IMR-90 (cell line): ENCODE measurements around the gene VTCN1. TPM values are rescaled to one million over a fixed set of nuclear protein-coding genes. Genes with fewer than 3 reads are reported as not detected.

Experiments
- ATAC-seq: fragments of 200-7000 bp; cut with Tn5 transposase; 2 replicates; pipeline ENCODE4 v1.9.1; 2020; ENCODE audit warnings: low read depth, mild to moderate bottlenecking, moderate library complexity
- BruUV-seq: library from RNA; stranded (reverse); fragments of 400-500 nt; replicated peaks from 2 replicates; lab custom pipeline; 2021; lab: Mats Ljungman, UMichigan
- CTCF ChIA-PET: fragments of 300-600 bp; formaldehyde crosslinking; extraction: SDS; loops from one replicate; lab custom pipeline; 2021; ENCODE audit warnings: antibody characterized with exemption; lab: Yijun Ruan, JAX
- POLR2A ChIA-PET: fragments of 300-600 bp; sonication (Branson Sonifier 250); formaldehyde crosslinking; loops from one replicate; lab custom pipeline; 2022; ENCODE audit warnings: antibody characterized with exemption; ENCODE audit not compliant: unreplicated experiment; lab: Charles Lee
- DNase-seq: peaks from one replicate; pipeline ENCODE4 v3.0.0; 2013
- H2AFZ ChIP-seq: replicated peaks from 2 replicates; pipeline ENCODE3; 2013; ENCODE audit warnings: low read length, mild to moderate bottlenecking; ENCODE audit not compliant: poor library complexity
- H2AK5ac ChIP-seq: 2 replicates; pipeline ENCODE4 v1.6.1; 2013; ENCODE audit warnings: low read depth, low read length, inconsistent platforms
- H2AK9ac ChIP-seq: replicated peaks from 2 replicates; pipeline ENCODE3; 2013; ENCODE audit warnings: mild to moderate bottlenecking, low read depth, low read length, moderate library complexity; ENCODE audit not compliant: poor library complexity
- H2BK120ac ChIP-seq: 2 replicates; pipeline ENCODE4 v1.6.1; 2013; ENCODE audit warnings: low read depth, low read length, inconsistent platforms
- H2BK15ac ChIP-seq: 3 replicates; pipeline ENCODE4 v1.6.1; 2013; ENCODE audit warnings: low read depth, low read length, inconsistent platforms
- H2BK20ac ChIP-seq: 2 replicates; pipeline ENCODE4 v1.6.1; 2013; ENCODE audit warnings: low read depth, mild to moderate bottlenecking, inconsistent platforms, low read length, moderate library complexity
- H2BK5ac ChIP-seq: 2 replicates; pipeline ENCODE4 v1.6.1; 2013; ENCODE audit warnings: mild to moderate bottlenecking, low read depth, low read length, inconsistent platforms; ENCODE audit not compliant: poor library complexity, severe bottlenecking
- H3K14ac ChIP-seq: replicated peaks from 2 replicates; pipeline ENCODE4 v1.6.1; 2013; ENCODE audit warnings: low read depth, low read length, inconsistent platforms
- H3K18ac ChIP-seq: 2 replicates; pipeline ENCODE4 v1.6.1; 2013; ENCODE audit warnings: low read depth, low read length, control low read depth
- H3K23ac ChIP-seq: 2 replicates; pipeline ENCODE4 v1.6.1; 2013; ENCODE audit warnings: low read depth, low read length, inconsistent platforms
- H3K27ac ChIP-seq: 2 replicates; pipeline ENCODE4 v1.5.1; 2013; ENCODE audit warnings: mild to moderate bottlenecking, control low read depth, low read length; ENCODE audit not compliant: insufficient read depth
- H3K27me3 ChIP-seq: 2 replicates; pipeline ENCODE4 v1.6.1; 2013; ENCODE audit warnings: low read length; ENCODE audit not compliant: control insufficient read depth, insufficient read depth
- H3K36me3 ChIP-seq: 2 replicates; pipeline ENCODE4 v1.6.1; 2013; ENCODE audit warnings: low read length, mixed read lengths; ENCODE audit not compliant: control insufficient read depth, insufficient read depth
- H3K4ac ChIP-seq: 2 replicates; pipeline ENCODE4 v1.6.1; 2013; ENCODE audit warnings: low read depth, low read length, inconsistent platforms
- H3K4me1 ChIP-seq: 2 replicates; pipeline ENCODE4 v1.6.1; 2013; ENCODE audit warnings: low read length, mixed read lengths; ENCODE audit not compliant: control insufficient read depth, insufficient read depth
- H3K4me2 ChIP-seq: 2 replicates; pipeline ENCODE4 v1.6.1; 2013; ENCODE audit warnings: low read depth, mild to moderate bottlenecking, control low read depth, low read length, moderate library complexity
- H3K4me3 ChIP-seq: 2 replicates; pipeline ENCODE4 v1.5.1; 2013; ENCODE audit warnings: low read depth, mild to moderate bottlenecking, control low read depth, low read length, moderate library complexity; ENCODE audit not compliant: insufficient read depth
- H3K56ac ChIP-seq: 2 replicates; pipeline ENCODE4 v1.6.1; 2013; ENCODE audit warnings: low read length, inconsistent platforms; ENCODE audit not compliant: insufficient read depth; ENCODE audit errors: extremely low read depth
- H3K79me1 ChIP-seq, 2 experiments: 2 replicates each; pipeline ENCODE4 v1.6.1; 2013; ENCODE audit warnings: low read length in 2 of 2, inconsistent platforms in 1 of 2, low read depth in 1 of 2
- H3K9ac ChIP-seq: 2 replicates; pipeline ENCODE4 v1.6.1; 2013; ENCODE audit warnings: low read depth, low read length, control low read depth
- H3K9me1 ChIP-seq: 2 replicates; pipeline ENCODE4 v1.6.1; 2013; ENCODE audit warnings: low read length, inconsistent platforms; ENCODE audit not compliant: insufficient read depth
- H3K9me3 ChIP-seq: 2 replicates; pipeline ENCODE4 v1.6.1; 2013; ENCODE audit warnings: low read length; ENCODE audit not compliant: control insufficient read depth, insufficient read depth
- H4K20me1 ChIP-seq: 2 replicates; pipeline ENCODE4 v1.6.1; 2013; ENCODE audit warnings: low read length, inconsistent platforms; ENCODE audit not compliant: insufficient read depth
- H4K5ac ChIP-seq: 2 replicates; pipeline ENCODE4 v1.6.1; 2013; ENCODE audit warnings: mild to moderate bottlenecking, low read depth, low read length, control low read depth
- H4K8ac ChIP-seq, 2 experiments: 2 replicates each; pipeline ENCODE4 v1.6.1; 2013; ENCODE audit warnings: low read depth in 2 of 2, low read length in 2 of 2, control low read depth in 1 of 2, inconsistent platforms in 1 of 2
- H4K91ac ChIP-seq: 2 replicates; pipeline ENCODE4 v1.6.1; 2013; ENCODE audit warnings: low read depth, low read length, inconsistent platforms; ENCODE audit not compliant: insufficient read depth
- BHLHE40 ChIP-seq: fragments of 150-350 bp; IDR thresholded peaks from 2 replicates; pipeline ENCODE4 v1.6.1; 2016; ENCODE audit warnings: mild to moderate bottlenecking, low read depth, low read length
- CEBPB ChIP-seq: IDR thresholded peaks from 2 replicates; pipeline ENCODE4 v1.6.1; 2012; ENCODE audit warnings: low read depth, low read length, improper control_type of control experiment
- CHD1 ChIP-seq: IDR thresholded peaks from 2 replicates; pipeline ENCODE4 v1.6.1; 2012; ENCODE audit warnings: low read depth, low read length, improper control_type of control experiment
- FOS ChIP-seq: fragments of 150-350 bp; IDR thresholded peaks from 2 replicates; pipeline ENCODE4 v1.6.1; 2016; ENCODE audit warnings: low read depth, low read length
- MAFK ChIP-seq: IDR thresholded peaks from 2 replicates; pipeline ENCODE4 v1.6.1; 2012; ENCODE audit warnings: low read depth, low read length, improper control_type of control experiment
- MAZ ChIP-seq: IDR thresholded peaks from 2 replicates; pipeline ENCODE4 v1.6.1; 2012; ENCODE audit warnings: low read depth, mild to moderate bottlenecking, low read length, improper control_type of control experiment, moderate library complexity, borderline replicate concordance
- MXI1 ChIP-seq: IDR thresholded peaks from 2 replicates; pipeline ENCODE4 v1.6.1; 2012; ENCODE audit warnings: low read depth, mild to moderate bottlenecking, low read length, moderate library complexity, borderline replicate concordance
- NFE2L2 ChIP-seq: fragments of 150-350 bp; IDR thresholded peaks from 2 replicates; pipeline ENCODE4 v1.6.1; 2016; ENCODE audit warnings: low read depth, mild to moderate bottlenecking, low read length
- RAD21 ChIP-seq: IDR thresholded peaks from 2 replicates; pipeline ENCODE4 v1.6.1; 2012; ENCODE audit warnings: low read length, improper control_type of control experiment
- RCOR1 ChIP-seq: IDR thresholded peaks from 2 replicates; pipeline ENCODE4 v1.6.1; 2012; ENCODE audit warnings: mild to moderate bottlenecking, low read length, improper control_type of control experiment; ENCODE audit not compliant: insufficient replicate concordance
- RFX5 ChIP-seq: IDR thresholded peaks from 2 replicates; pipeline ENCODE4 v1.8.0; 2012; ENCODE audit warnings: low read depth, mild to moderate bottlenecking, low read length, moderate library complexity
- USF2 ChIP-seq: fragments of 150-350 bp; IDR thresholded peaks from 2 replicates; pipeline ENCODE4 v1.6.1; 2017; ENCODE audit warnings: mild to moderate bottlenecking, antibody characterized with exemption, low read length, low read depth
- WGBS, 2 experiments: methylation state at CpG; one replicate each; pipeline versions ENCODE4 v1.1.5 to v1.1.7; 2013; ENCODE audit warnings: missing lambda C conversion rate in 2 of 2; ENCODE audit not compliant: insufficient read length in 1 of 2; ENCODE audit errors: extremely low coverage in 2 of 2; 5-methylcytosine and 5-hydroxymethylcytosine counted together
- dilution Hi-C: fragments of 300-500 bp; cut with HindIII; formaldehyde crosslinking; loops from one replicate; pipeline ENCODE4 v1.14.3; 2018; ENCODE audit warnings: low sequenced_read_pairs; ENCODE audit not compliant: unreplicated experiment
- in situ Hi-C: fragments of 300-500 bp; cut with MboI; formaldehyde crosslinking; loops from 3 replicates; pipeline ENCODE4 v1.14.3; 2019; ENCODE audit warnings: low sequenced_read_pairs, inconsistent platforms, mixed read lengths
- intact Hi-C: fragments of 100-400 bp; cut with micrococcal nuclease; formaldehyde crosslinking; loops from 2 replicates; pipeline ENCODE4 v1.10.0; 2022
- polyA plus RNA-seq, 3 experiments: library from polyadenylated mRNA; depleted of rRNA; stranded (reverse); fragments of >200 nt; gene quantifications; 2 replicates each; pipeline ENCODE4 v1.2.3, GENCODE V29; 2012; ENCODE audit warnings: low replicate concordance in 1 of 3
- total RNA-seq: library from RNA; depleted of rRNA; stranded (reverse); fragments of >200 nt; gene quantifications from 2 replicates; pipeline ENCODE4 v1.2.3, GENCODE V29; 2012
- TF ChIP-seq, protein P1 (sequence below): conservative IDR thresholded peaks from 2 replicates; pipeline ENCODE4 v1.5.1; 2012; ENCODE audit warnings: mild to moderate bottlenecking, low read depth, low read length, improper control_type of control experiment
- TF ChIP-seq, protein P2 (sequence below): fragments of 150-350 bp; IDR thresholded peaks from 2 replicates; pipeline ENCODE4 v1.6.1; 2016; ENCODE audit warnings: low read depth, mild to moderate bottlenecking, low read length, moderate library complexity, borderline replicate concordance

VTCN1 gene
- total and polyA plus RNA-seq, 2 of the 4 experiments (the other 2 are of a cell fraction) = not detected

DNA sequence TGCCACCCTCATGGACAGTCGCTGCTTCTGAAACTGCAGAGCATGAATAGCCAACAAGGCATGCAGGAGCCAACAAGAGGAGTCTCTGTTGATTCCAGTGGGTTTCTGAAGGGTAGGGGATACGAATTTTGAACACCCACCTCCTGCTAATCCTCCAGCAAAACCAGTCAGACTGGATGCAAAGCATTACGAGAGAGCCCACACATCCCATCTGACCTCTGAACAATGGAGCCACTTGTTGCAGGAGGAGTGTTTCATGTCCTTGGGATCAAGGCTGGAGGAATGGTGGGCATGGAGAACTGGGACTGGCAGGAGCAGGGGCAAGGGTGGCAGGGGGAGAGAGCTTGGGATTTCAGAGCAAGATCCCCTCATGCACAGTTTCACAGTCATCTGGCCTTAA lies 1.6 kb downstream of the VTCN1 start:
- Histone ChIP-seq H3K36me3 (no peaks in the 10 kb centered on the region), H3K9me3 (no peaks in the 10 kb centered on the region), H3K9ac (no peak overlapping the region), H2BK5ac (no peak overlapping the region), H4K8ac (no peak overlapping the region), H2AFZ (no peak overlapping the region), H2BK15ac (no peak overlapping the region), H3K23ac (no peak overlapping the region), H4K5ac (no peak overlapping the region), H3K4me2 (no peak overlapping the region), H3K27ac (no peak overlapping the region), H4K91ac (no peak overlapping the region), H3K4me3 (no peak overlapping the region), H3K4ac (no peak overlapping the region), H3K9me1 (no peaks in the 10 kb centered on the region), H2BK20ac (no peak overlapping the region), H3K18ac (no peak overlapping the region), H3K56ac (no peak overlapping the region), H2AK9ac (no peak overlapping the region), H2BK120ac (no peak overlapping the region), H3K14ac (no peak overlapping the region), H2AK5ac (no peak overlapping the region), H4K20me1 (no peaks in the 10 kb centered on the region), H3K4me1 (no peaks in the 10 kb centered on the region), H3K27me3 (peaks cover 30% of the 10 kb centered on the region), H3K79me1 (no peaks in the 10 kb centered on the region)
- WGBS, 2 experiments = no CpG with 5 or more reads among the region's 3 CpGs
- in situ Hi-C loops = loop anchor here (5.0 kb wide), 1 partner anchor 52 kb away; no protein-coding TSS in a partner anchor
- dilution Hi-C loops = no loop called here
- TF ChIP-seq USF2 = no peak
- no peak for TF ChIP-seq MXI1
- no peak for TF ChIP-seq MAZ
- TF ChIP-seq RCOR1 = no peak
- TF ChIP-seq CEBPB = no peak
- no peak for TF ChIP-seq BHLHE40
- no peak for TF ChIP-seq CHD1
- no peak for TF ChIP-seq NFE2L2
- no peak for TF ChIP-seq MAFK
- no peak for TF ChIP-seq RFX5
- no peak for TF ChIP-seq FOS
- TF ChIP-seq, protein P1, sequence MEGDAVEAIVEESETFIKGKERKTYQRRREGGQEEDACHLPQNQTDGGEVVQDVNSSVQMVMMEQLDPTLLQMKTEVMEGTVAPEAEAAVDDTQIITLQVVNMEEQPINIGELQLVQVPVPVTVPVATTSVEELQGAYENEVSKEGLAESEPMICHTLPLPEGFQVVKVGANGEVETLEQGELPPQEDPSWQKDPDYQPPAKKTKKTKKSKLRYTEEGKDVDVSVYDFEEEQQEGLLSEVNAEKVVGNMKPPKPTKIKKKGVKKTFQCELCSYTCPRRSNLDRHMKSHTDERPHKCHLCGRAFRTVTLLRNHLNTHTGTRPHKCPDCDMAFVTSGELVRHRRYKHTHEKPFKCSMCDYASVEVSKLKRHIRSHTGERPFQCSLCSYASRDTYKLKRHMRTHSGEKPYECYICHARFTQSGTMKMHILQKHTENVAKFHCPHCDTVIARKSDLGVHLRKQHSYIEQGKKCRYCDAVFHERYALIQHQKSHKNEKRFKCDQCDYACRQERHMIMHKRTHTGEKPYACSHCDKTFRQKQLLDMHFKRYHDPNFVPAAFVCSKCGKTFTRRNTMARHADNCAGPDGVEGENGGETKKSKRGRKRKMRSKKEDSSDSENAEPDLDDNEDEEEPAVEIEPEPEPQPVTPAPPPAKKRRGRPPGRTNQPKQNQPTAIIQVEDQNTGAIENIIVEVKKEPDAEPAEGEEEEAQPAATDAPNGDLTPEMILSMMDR = no peak
- no peak for TF ChIP-seq RAD21
- TF ChIP-seq, protein P2, sequence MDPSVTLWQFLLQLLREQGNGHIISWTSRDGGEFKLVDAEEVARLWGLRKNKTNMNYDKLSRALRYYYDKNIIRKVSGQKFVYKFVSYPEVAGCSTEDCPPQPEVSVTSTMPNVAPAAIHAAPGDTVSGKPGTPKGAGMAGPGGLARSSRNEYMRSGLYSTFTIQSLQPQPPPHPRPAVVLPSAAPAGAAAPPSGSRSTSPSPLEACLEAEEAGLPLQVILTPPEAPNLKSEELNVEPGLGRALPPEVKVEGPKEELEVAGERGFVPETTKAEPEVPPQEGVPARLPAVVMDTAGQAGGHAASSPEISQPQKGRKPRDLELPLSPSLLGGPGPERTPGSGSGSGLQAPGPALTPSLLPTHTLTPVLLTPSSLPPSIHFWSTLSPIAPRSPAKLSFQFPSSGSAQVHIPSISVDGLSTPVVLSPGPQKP = no peak
- DNase-seq (no peak), ATAC-seq (no peak)
- POLR2A ChIA-PET = no interaction called here
- intact Hi-C loops = no loop called here
- CTCF ChIA-PET = no interaction called here
- no TSS peak for BruUV-seq
